GM23338 (cell line): ENCODE results near the gene DTNB. TPM values are rescaled to one million over a fixed set of nuclear protein-coding genes. Genes with fewer than 3 reads are reported as not detected.

ENCODE experiments used
- ATAC-seq: fragments of 200-7000 bp; cut with Tn5 transposase; 3 replicates; pipeline ENCODE4 v1.9.1; 2020
- DNase-seq: peaks from one replicate; pipeline ENCODE4 v3.0.0-alpha.2; 2015; ENCODE audit warnings: low spot score
- H2AFZ ChIP-seq: fragments of 200-600 bp; sonication (generic); 2 replicates; pipeline ENCODE4 v1.8.0; 2016; ENCODE audit warnings: antibody characterized with exemption, mild to moderate bottlenecking, moderate library complexity
- H3F3A ChIP-seq: fragments of 200-600 bp; sonication (generic); replicated peaks from 2 replicates; pipeline ENCODE4 v1.8.0; 2017; ENCODE audit warnings: antibody characterized with exemption, mixed run types, low read depth
- H3K27ac ChIP-seq: fragments of 200-600 bp; sonication (generic); 2 replicates; pipeline ENCODE4 v1.6.1; 2016; ENCODE audit warnings: low read depth
- H3K27me3 ChIP-seq: fragments of 200-600 bp; sonication (generic); 2 replicates; pipeline ENCODE4 v1.8.0; 2016; ENCODE audit warnings: mild to moderate bottlenecking, mixed run types, moderate library complexity; ENCODE audit not compliant: insufficient read depth
- H3K36me3 ChIP-seq: fragments of 200-600 bp; sonication (generic); 2 replicates; pipeline ENCODE4 v1.8.0; 2016; ENCODE audit warnings: mild to moderate bottlenecking; ENCODE audit not compliant: insufficient read depth
- H3K4me1 ChIP-seq: fragments of 200-600 bp; sonication (generic); 2 replicates; pipeline ENCODE4 v1.8.0; 2016; ENCODE audit warnings: mild to moderate bottlenecking, moderate library complexity; ENCODE audit not compliant: insufficient read depth
- H3K4me2 ChIP-seq: fragments of 200-600 bp; sonication (generic); 2 replicates; pipeline ENCODE4 v1.7.1; 2017; ENCODE audit warnings: mixed run types
- H3K4me3 ChIP-seq: fragments of 200-600 bp; sonication (generic); 2 replicates; pipeline ENCODE4 v1.6.1; 2016; ENCODE audit warnings: mixed run types
- H3K79me2 ChIP-seq: fragments of 200-600 bp; sonication (generic); replicated peaks from 2 replicates; pipeline ENCODE4 v1.8.0; 2017; ENCODE audit warnings: mild to moderate bottlenecking; ENCODE audit not compliant: insufficient read depth
- H3K9me2 ChIP-seq: fragments of 200-600 bp; sonication (generic); 2 replicates; pipeline ENCODE4 v1.8.0; 2017; ENCODE audit not compliant: insufficient read depth
- H4K20me1 ChIP-seq: fragments of 200-600 bp; sonication (generic); replicated peaks from 2 replicates; pipeline ENCODE4 v1.8.0; 2017; ENCODE audit warnings: mild to moderate bottlenecking; ENCODE audit not compliant: insufficient read depth
- H3K27ac Mint-ChIP-seq: 2 replicates; pipeline ENCODE4 v1.8.0; 2020; ENCODE audit warnings: inconsistent platforms, mild to moderate bottlenecking, moderate library complexity, mixed read lengths
- H3K27me3 Mint-ChIP-seq: 3 replicates; pipeline ENCODE4 v1.8.0; 2022; ENCODE audit warnings: low read depth, mild to moderate bottlenecking, moderate library complexity, mixed read lengths, inconsistent platforms; ENCODE audit not compliant: insufficient read depth, poor library complexity
- H3K36me3 Mint-ChIP-seq: 3 replicates; pipeline ENCODE4 v1.8.0; 2021; ENCODE audit warnings: low read depth, mild to moderate bottlenecking, inconsistent platforms, moderate library complexity, mixed read lengths
- H3K4me1 Mint-ChIP-seq: 3 replicates; pipeline ENCODE4 v1.8.0; 2020; ENCODE audit warnings: mild to moderate bottlenecking, inconsistent platforms, mixed read lengths
- H3K4me3 Mint-ChIP-seq: 3 replicates; pipeline ENCODE4 v1.8.0; 2021; ENCODE audit warnings: moderate library complexity, mild to moderate bottlenecking, inconsistent platforms, mixed read lengths
- H3K9me3 Mint-ChIP-seq: 3 replicates; pipeline ENCODE4 v1.8.0; 2020; ENCODE audit warnings: moderate library complexity, mild to moderate bottlenecking, inconsistent platforms, mixed read lengths
- CREB1 ChIP-seq: fragments of 250-450 bp; sonication (Bioruptor Pico); IDR thresholded peaks from 2 replicates; pipeline ENCODE4 v1.5.0; 2020; ENCODE audit warnings: low read depth, mild to moderate bottlenecking, moderate library complexity
- CTCF ChIP-seq, 2 experiments: fragments of 200-600 bp in 1 of 2; sonication (generic) in 1 of 2; conservative IDR thresholded peaks; 2 replicates each; pipeline versions ENCODE4 v1.5.1 to v1.6.1; 2016 to 2017; ENCODE audit warnings: antibody characterized with exemption in 2 of 2, low read depth in 2 of 2, mild to moderate bottlenecking in 2 of 2, moderate library complexity in 1 of 2
- ETS1 ChIP-seq: IDR thresholded peaks from 2 replicates; pipeline ENCODE4 v1.6.1; 2016; ENCODE audit warnings: antibody characterized with exemption
- EZH2 ChIP-seq: fragments of 200-600 bp; sonication (generic); IDR thresholded peaks from one replicate; pipeline ENCODE4 v1.8.0; 2017; ENCODE audit warnings: antibody characterized with exemption, mild to moderate bottlenecking, low read depth; ENCODE audit not compliant: unreplicated experiment
- EZH2phosphoT487 ChIP-seq: fragments of 200-600 bp; sonication (generic); IDR thresholded peaks from one replicate; pipeline ENCODE4 v1.8.1; 2018; ENCODE audit warnings: antibody characterized with exemption; ENCODE audit not compliant: unreplicated experiment
- NANOG ChIP-seq: IDR thresholded peaks from 2 replicates; pipeline ENCODE4 v1.6.1; 2016; ENCODE audit warnings: antibody characterized with exemption, borderline replicate concordance
- POLR2AphosphoS5 ChIP-seq: IDR thresholded peaks from 2 replicates; pipeline ENCODE4 v1.6.1; 2016; ENCODE audit warnings: antibody characterized with exemption, low read depth
- REST ChIP-seq: IDR thresholded peaks from one replicate; pipeline ENCODE4 v1.6.1; 2018; ENCODE audit warnings: antibody characterized with exemption; ENCODE audit not compliant: unreplicated experiment
- STAT1 ChIP-seq: IDR thresholded peaks from one replicate; pipeline ENCODE4 v1.6.1; 2016; ENCODE audit warnings: antibody characterized with exemption; ENCODE audit not compliant: unreplicated experiment
- ZNF114 ChIP-seq: fragments of 250-450 bp; sonication (Bioruptor Pico); IDR thresholded peaks from 2 replicates; pipeline ENCODE4 v1.5.0; 2020; ENCODE audit warnings: mild to moderate bottlenecking, moderate library complexity
- ZNF331 ChIP-seq: fragments of 250-450 bp; sonication (Bioruptor Pico); IDR thresholded peaks from 2 replicates; pipeline ENCODE4 v1.5.0; 2020; ENCODE audit warnings: low read depth, mild to moderate bottlenecking, moderate library complexity
- polyA plus RNA-seq: library from polyadenylated mRNA; unstranded; fragments of >200 nt; fragmentation: Nextera tagmentation; extraction: Ambion mirVana; gene quantifications from 2 replicates; pipeline ENCODE4 v1.2.1, GENCODE V29; 2016
- total RNA-seq: library from RNA; depleted of rRNA; stranded (reverse); fragments of >200 nt; shearing (Covaris generic); gene quantifications from 2 replicates; pipeline ENCODE4 v1.2.3, GENCODE V29; 2014

DTNB gene
- total and polyA plus RNA-seq, 2 experiments from 2014 or later: 22.1 to 29.4 TPM

- H3K27me3 Mint-ChIP-seq: peaks cover 11% of the 10 kb centered on the region
- TF ChIP-seq CREB1 (CRISPR knock-in tag) (no peak), EZH2 (no peak), POLR2AphosphoS5 (no peak), STAT1 (no peak), ZNF331 (no peak), EZH2phosphoT487 (no peak), ETS1 (no peak), NANOG (no peak), REST (no peak), ZNF114 (CRISPR knock-in tag) (no peak), CTCF (conservative IDR thresholded peaks at IDR 0.05; ENCODE audit: low read depth in 2 of 2) (no peak)
- H2AFZ ChIP-seq: no peak overlapping the region
Measured at GRCh38 chr2:25379535-25379934, 293.8 kb downstream of the DTNB start.

More at GRCh38 chr2:25379535-25379934, 293.8 kb downstream of the DTNB start:
- no peaks in the 10 kb centered on the region for H3K36me3 ChIP-seq
- no peak overlapping the region for H3K27ac ChIP-seq
- 0 out of 2 replicates have a peak, but pooled peaks cover 4% of the 10 kb centered on the region for H4K20me1 ChIP-seq
- H3K9me3 Mint-ChIP-seq: peaks cover 6% of the 10 kb centered on the region; the same call in 2 of the 3 replicates
- peaks cover 3% of the 10 kb centered on the region for H3K36me3 Mint-ChIP-seq
- no peak overlapping the region for H3K4me2 ChIP-seq
- no peaks in the 10 kb centered on the region for H3K27me3 ChIP-seq
- ATAC-seq (no peak), DNase-seq (no peak)
- H3K79me2 ChIP-seq: no peaks in the 10 kb centered on the region
- H3K4me1 Mint-ChIP-seq: peaks cover 20% of the 10 kb centered on the region
- no peak overlapping the region for H3K27ac Mint-ChIP-seq
- peaks cover 5% of the 10 kb centered on the region; the same call in 1 of the 2 replicates for H3F3A ChIP-seq
- peaks cover 11% of the 10 kb centered on the region for H3K4me1 ChIP-seq
- H3K9me2 ChIP-seq: no peaks in the 10 kb centered on the region
- H3K4me3 Mint-ChIP-seq: no peak overlapping the region
- no peak overlapping the region for H3K4me3 ChIP-seq
